ENCODE results near the gene DLEU7. TPM values are rescaled to one million over a fixed set of nuclear protein-coding genes. Genes with fewer than 3 reads are reported as not detected.

DLEU7 gene
- total and polyA plus RNA-seq, 10 of the 15 experiments (the other 5 are each of a cell fraction or from before 2014, with no cell fraction given), result not detected

DNA sequence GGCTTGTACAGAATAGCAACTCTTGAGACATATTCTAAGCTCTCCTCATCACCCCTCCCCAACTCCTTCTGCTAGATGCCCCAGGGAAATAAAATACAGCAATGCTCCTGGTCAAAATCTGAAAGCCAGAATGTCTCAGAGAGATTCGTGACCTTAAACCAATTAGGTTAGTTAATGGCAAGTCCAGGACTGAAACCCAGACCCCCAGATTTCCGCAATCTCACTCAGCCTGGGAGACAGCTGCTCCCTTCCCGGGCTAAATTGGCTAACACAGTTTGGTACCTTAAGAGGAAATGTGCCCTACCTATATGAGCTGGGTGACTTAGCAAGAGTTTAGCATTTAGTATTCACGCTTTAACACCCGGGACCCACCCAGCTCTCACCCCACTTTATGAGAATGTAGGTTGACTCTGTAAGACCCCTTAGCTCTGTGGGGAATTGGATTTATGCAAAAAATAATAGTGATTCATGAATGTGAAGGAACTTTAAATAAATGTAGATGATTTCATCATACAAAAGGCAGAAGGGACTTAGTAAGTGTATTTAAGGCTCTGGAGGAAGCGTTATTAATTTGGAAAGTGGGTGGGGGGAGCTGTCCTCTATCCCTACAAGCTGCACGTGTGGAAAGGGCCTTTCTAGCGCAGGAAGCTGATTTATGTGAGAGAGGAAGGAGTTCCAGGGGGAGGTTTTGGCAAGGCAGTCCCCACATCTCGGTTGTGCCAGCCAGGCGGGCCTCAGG is 1.1 kb downstream of the DLEU7 start (continued):
- TF ChIP-seq, protein P1, sequence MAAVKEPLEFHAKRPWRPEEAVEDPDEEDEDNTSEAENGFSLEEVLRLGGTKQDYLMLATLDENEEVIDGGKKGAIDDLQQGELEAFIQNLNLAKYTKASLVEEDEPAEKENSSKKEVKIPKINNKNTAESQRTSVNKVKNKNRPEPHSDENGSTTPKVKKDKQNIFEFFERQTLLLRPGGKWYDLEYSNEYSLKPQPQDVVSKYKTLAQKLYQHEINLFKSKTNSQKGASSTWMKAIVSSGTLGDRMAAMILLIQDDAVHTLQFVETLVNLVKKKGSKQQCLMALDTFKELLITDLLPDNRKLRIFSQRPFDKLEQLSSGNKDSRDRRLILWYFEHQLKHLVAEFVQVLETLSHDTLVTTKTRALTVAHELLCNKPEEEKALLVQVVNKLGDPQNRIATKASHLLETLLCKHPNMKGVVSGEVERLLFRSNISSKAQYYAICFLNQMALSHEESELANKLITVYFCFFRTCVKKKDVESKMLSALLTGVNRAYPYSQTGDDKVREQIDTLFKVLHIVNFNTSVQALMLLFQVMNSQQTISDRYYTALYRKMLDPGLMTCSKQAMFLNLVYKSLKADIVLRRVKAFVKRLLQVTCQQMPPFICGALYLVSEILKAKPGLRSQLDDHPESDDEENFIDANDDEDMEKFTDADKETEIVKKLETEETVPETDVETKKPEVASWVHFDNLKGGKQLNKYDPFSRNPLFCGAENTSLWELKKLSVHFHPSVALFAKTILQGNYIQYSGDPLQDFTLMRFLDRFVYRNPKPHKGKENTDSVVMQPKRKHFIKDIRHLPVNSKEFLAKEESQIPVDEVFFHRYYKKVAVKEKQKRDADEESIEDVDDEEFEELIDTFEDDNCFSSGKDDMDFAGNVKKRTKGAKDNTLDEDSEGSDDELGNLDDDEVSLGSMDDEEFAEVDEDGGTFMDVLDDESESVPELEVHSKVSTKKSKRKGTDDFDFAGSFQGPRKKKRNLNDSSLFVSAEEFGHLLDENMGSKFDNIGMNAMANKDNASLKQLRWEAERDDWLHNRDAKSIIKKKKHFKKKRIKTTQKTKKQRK (IDR thresholded peaks at IDR 0.05; ENCODE audit: low read depth, low read length), result no peak
- TF ChIP-seq, protein P2, sequence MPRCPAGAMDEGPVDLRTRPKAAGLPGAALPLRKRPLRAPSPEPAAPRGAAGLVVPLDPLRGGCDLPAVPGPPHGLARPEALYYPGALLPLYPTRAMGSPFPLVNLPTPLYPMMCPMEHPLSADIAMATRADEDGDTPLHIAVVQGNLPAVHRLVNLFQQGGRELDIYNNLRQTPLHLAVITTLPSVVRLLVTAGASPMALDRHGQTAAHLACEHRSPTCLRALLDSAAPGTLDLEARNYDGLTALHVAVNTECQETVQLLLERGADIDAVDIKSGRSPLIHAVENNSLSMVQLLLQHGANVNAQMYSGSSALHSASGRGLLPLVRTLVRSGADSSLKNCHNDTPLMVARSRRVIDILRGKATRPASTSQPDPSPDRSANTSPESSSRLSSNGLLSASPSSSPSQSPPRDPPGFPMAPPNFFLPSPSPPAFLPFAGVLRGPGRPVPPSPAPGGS (IDR thresholded peaks at IDR 0.05; ENCODE audit: borderline replicate concordance, insufficient read depth, low read depth, low read length, poor library complexity, severe bottlenecking), result no peak
- TF ChIP-seq CHD1 (IDR thresholded peaks at IDR 0.05; ENCODE audit: low read depth, low read length), result no peak

DNA sequence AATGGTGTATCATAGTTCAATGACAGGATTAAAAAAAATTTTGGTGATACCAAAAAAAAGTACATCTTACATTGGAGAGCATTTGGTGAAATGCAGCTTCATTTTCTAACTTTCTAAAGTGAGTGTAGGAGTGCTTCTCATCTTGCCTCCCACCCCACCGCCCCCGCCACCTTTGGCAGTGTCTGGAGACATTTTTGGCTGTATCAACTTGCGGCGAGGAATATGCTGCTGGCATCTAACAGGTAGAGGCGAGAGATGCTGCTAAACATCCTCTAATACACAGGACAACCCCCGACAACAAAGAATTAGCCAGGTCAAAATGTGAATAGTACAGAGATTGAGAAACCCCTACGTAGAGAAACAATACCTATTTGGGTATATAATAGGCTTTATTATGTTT is 1.7 kb downstream of the DLEU7 start:
- H3K4me3 ChIP-seq, result no peak overlapping the region
- no peaks in the 10 kb centered on the region; the same call in 2 of the 3 replicates for H3K9me3 ChIP-seq (replicated peaks; ENCODE audit: control insufficient read depth, insufficient read depth, low read length)
- 64% methylated on average over 7 of the region's 7 CpGs for WGBS (ENCODE audit: insufficient coverage, insufficient replicate concordance, low lambda C conversion rate, missing lambda C conversion rate)
- POLR2A ChIA-PET, result interaction anchor here (0.7 kb wide), 1 partner anchor 69 kb away, joined by 3 read pairs; no protein-coding TSS in a partner anchor
- RAD21 ChIA-PET (ENCODE audit: unreplicated experiment), result no interaction called here
- no TSS peak for BruUV-seq (replicated peaks)
- H3K27ac ChIP-seq (ENCODE audit: control insufficient read depth, insufficient read depth), result no peak overlapping the region
- no peaks in the 10 kb centered on the region for H3K36me3 ChIP-seq (ENCODE audit: control insufficient read depth in 2 of 2, insufficient read depth in 2 of 2, low read length in 1 of 2)
- no peaks in the 10 kb centered on the region for H3K27me3 ChIP-seq (replicated peaks in 1 of 2; ENCODE audit: control insufficient read depth in 2 of 2, insufficient read depth in 2 of 2, low read length in 1 of 2)
- H3K4me1 ChIP-seq (ENCODE audit: control insufficient read depth, insufficient read depth, low read length), result peaks cover 5% of the 10 kb centered on the region; the same call in 1 of the 2 replicates
- no peaks in the 10 kb centered on the region for H3K79me2 ChIP-seq (ENCODE audit: control insufficient read depth, insufficient read depth, low read length)
- no peak overlapping the region for H3K9ac ChIP-seq (ENCODE audit: control insufficient read depth, insufficient read depth, low read length)
- H4K20me1 ChIP-seq (ENCODE audit: control insufficient read depth, insufficient read depth), result no peaks in the 10 kb centered on the region
- intact Hi-C loops (cut with micrococcal nuclease; ENCODE audit: unreplicated experiment) (no loop called here), in situ Hi-C loops (cut with MboI) (no loop called here)
- DNase-seq (ENCODE audit: low read depth, low spot score), result no peak
- FAIRE-seq, result no peak
- SMC1A ChIA-PET (ENCODE audit: uncharacterized antibody, unreplicated experiment), result interaction anchor here (1.1 kb wide), 1 partner anchor 15 kb away, joined by 5 read pairs; no protein-coding TSS in a partner anchor
- no peak overlapping the region for H3K4me2 ChIP-seq (ENCODE audit: control insufficient read depth, insufficient read depth)
- CTCF ChIA-PET, result no interaction called here
- no peak for ATAC-seq
- H2AFZ ChIP-seq (ENCODE audit: control insufficient read depth, low read depth, low read length), result no peak overlapping the region
- TF ChIP-seq CREB1 (IDR thresholded peaks at IDR 0.05; ENCODE audit: low read depth) (no peak), TCF7 (IDR thresholded peaks at IDR 0.05; ENCODE audit: borderline replicate concordance) (no peak), RBBP5 (conservative IDR thresholded peaks at IDR 0.05) (no peak), YBX1 (IDR thresholded peaks at IDR 0.05) (no peak), IRF4 (IDR thresholded peaks at IDR 0.05; ENCODE audit: low read depth, low read length) (no peak), NR2C1 (IDR thresholded peaks at IDR 0.05) (no peak), SIN3A (IDR thresholded peaks at IDR 0.05; ENCODE audit: low read depth, low read length) (no peak), POU2F2 (IDR thresholded peaks at IDR 0.05; ENCODE audit: borderline replicate concordance, low read depth, low read length) (no peak), SMC3 (IDR thresholded peaks at IDR 0.05; ENCODE audit: borderline replicate concordance, low read length) (no peak)
- TF ChIP-seq, protein P3, sequence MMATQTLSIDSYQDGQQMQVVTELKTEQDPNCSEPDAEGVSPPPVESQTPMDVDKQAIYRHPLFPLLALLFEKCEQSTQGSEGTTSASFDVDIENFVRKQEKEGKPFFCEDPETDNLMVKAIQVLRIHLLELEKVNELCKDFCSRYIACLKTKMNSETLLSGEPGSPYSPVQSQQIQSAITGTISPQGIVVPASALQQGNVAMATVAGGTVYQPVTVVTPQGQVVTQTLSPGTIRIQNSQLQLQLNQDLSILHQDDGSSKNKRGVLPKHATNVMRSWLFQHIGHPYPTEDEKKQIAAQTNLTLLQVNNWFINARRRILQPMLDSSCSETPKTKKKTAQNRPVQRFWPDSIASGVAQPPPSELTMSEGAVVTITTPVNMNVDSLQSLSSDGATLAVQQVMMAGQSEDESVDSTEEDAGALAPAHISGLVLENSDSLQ (IDR thresholded peaks at IDR 0.05), result no peak
- TF ChIP-seq, protein P4, sequence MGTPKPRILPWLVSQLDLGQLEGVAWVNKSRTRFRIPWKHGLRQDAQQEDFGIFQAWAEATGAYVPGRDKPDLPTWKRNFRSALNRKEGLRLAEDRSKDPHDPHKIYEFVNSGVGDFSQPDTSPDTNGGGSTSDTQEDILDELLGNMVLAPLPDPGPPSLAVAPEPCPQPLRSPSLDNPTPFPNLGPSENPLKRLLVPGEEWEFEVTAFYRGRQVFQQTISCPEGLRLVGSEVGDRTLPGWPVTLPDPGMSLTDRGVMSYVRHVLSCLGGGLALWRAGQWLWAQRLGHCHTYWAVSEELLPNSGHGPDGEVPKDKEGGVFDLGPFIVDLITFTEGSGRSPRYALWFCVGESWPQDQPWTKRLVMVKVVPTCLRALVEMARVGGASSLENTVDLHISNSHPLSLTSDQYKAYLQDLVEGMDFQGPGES (IDR thresholded peaks at IDR 0.05), result no peak
- TF ChIP-seq, protein P5, sequence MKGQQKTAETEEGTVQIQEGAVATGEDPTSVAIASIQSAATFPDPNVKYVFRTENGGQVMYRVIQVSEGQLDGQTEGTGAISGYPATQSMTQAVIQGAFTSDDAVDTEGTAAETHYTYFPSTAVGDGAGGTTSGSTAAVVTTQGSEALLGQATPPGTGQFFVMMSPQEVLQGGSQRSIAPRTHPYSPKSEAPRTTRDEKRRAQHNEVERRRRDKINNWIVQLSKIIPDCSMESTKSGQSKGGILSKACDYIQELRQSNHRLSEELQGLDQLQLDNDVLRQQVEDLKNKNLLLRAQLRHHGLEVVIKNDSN (IDR thresholded peaks at IDR 0.05; ENCODE audit: borderline replicate concordance, extremely low read length, insufficient read depth, low read depth, low read length), result no peak

Data from GM12878 (cell line).